ENCODE measurements around the gene APOL5. TPM values are rescaled to one million over a fixed set of nuclear protein-coding genes. Genes with fewer than 3 reads are reported as not detected.
"Not testable (repeated sequence)": the region's sequence is repeated elsewhere in the genome, so short reads cannot be mapped to it uniquely, and the experiment has no call there.

Gene APOL5
- polyA plus RNA-seq, 1 of the 3 experiments (the other 2 are of a cell fraction), result not detected

GRCh38 chr22:35674335-35674734 lies 43.3 kb upstream of the APOL5 start:
- Histone ChIP-seq H3K27ac (ENCODE audit: low read depth in 2 of 2, low read length in 1 of 2) (no peak overlapping the region), H3K27me3 (ENCODE audit: insufficient read depth) (no peaks in the 10 kb centered on the region), H3K4me1 (ENCODE audit: control insufficient read depth in 1 of 2, insufficient read depth in 2 of 2, low read depth in 1 of 2, low read length in 1 of 2) (no peaks in the 10 kb centered on the region), H3K36me3 (replicated peaks in 1 of 2; ENCODE audit: control insufficient read depth in 1 of 2, insufficient read depth in 2 of 2, low read length in 1 of 2) (no peaks in the 10 kb centered on the region), H3F3A (replicated peaks; ENCODE audit: insufficient read depth) (no peaks in the 10 kb centered on the region), H3K9me2 (no peaks in the 10 kb centered on the region), H3K79me2 (ENCODE audit: insufficient read depth) (no peaks in the 10 kb centered on the region), H4K20me1 (ENCODE audit: insufficient read depth) (no peaks in the 10 kb centered on the region), H3K4me3 (ENCODE audit: low read depth in 2 of 2, low read length in 1 of 2) (no peak overlapping the region), H3K9ac (no peak overlapping the region), H2AFZ (ENCODE audit: low read depth) (no peak overlapping the region), H3K9me3 (no peaks in the 10 kb centered on the region; the same call in 1 of the 2 replicates), H3K4me2 (no peak overlapping the region)
- ChIA-PET CTCF (no interaction called here), POLR2A (no interaction called here)
- TF ChIP-seq POLR2AphosphoS5 (IDR thresholded peaks at IDR 0.05; ENCODE audit: low read depth, low read length), result no peak
- TF ChIP-seq SMC3 (IDR thresholded peaks at IDR 0.05; ENCODE audit: low read depth, low read length), result no peak
- TF ChIP-seq TCF12 (IDR thresholded peaks at IDR 0.05), result no peak
- TF ChIP-seq TAF1 (IDR thresholded peaks at IDR 0.05; ENCODE audit: borderline replicate concordance, low read depth, low read length), result no peak
- no peak for TF ChIP-seq CHD2 (IDR thresholded peaks at IDR 0.05; ENCODE audit: low read length, partially characterized antibody)
- TF ChIP-seq RFX5 (IDR thresholded peaks at IDR 0.05; ENCODE audit: low read length), result no peak
- no peak for TF ChIP-seq GABPA (IDR thresholded peaks at IDR 0.05; ENCODE audit: low read depth)
- TF ChIP-seq RXRA (IDR thresholded peaks at IDR 0.05; ENCODE audit: borderline replicate concordance, low read depth), result no peak
- TF ChIP-seq EZH2phosphoT487 (IDR thresholded peaks at IDR 0.05; ENCODE audit: borderline replicate concordance, low read depth), result no peak
- no peak for TF ChIP-seq RAD21 (IDR thresholded peaks at IDR 0.05; ENCODE audit: low read length)
- TF ChIP-seq ZBTB33 (IDR thresholded peaks at IDR 0.05; ENCODE audit: borderline replicate concordance, low read depth), result no peak
- no peak for TF ChIP-seq IRF3 (IDR thresholded peaks at IDR 0.05; ENCODE audit: low read depth, low read length)
- TF ChIP-seq FOXM1 (IDR thresholded peaks at IDR 0.05; ENCODE audit: low read depth), result no peak
- no peak for TF ChIP-seq GATA2 (CRISPR knock-in tag; IDR thresholded peaks at IDR 0.05)
- TF ChIP-seq TEAD4 (IDR thresholded peaks at IDR 0.05; ENCODE audit: borderline replicate concordance, insufficient read depth), result no peak
- TF ChIP-seq YY1 (IDR thresholded peaks at IDR 0.05; ENCODE audit: low read depth), result no peak
- no peak for TF ChIP-seq NRF1 (IDR thresholded peaks at IDR 0.05; ENCODE audit: low read depth, low read length)
- DNase-seq, result no peak

- H3K9me3 ChIP-seq; H3K4me3 ChIP-seq (ENCODE audit: low read depth in 2 of 2, low read length in 1 of 2); H3K79me2 ChIP-seq (ENCODE audit: insufficient read depth); H2AFZ ChIP-seq (ENCODE audit: low read depth); H3K9ac ChIP-seq; POLR2A ChIA-PET; DNase-seq; H3K36me3 ChIP-seq (replicated peaks in 1 of 2; ENCODE audit: control insufficient read depth in 1 of 2, insufficient read depth in 2 of 2, low read length in 1 of 2); H3K27ac ChIP-seq (ENCODE audit: low read depth in 2 of 2, low read length in 1 of 2); CTCF ChIA-PET; H3K27me3 ChIP-seq (ENCODE audit: insufficient read depth); H3F3A ChIP-seq (replicated peaks; ENCODE audit: insufficient read depth); H3K4me2 ChIP-seq; H3K4me1 ChIP-seq (ENCODE audit: control insufficient read depth in 1 of 2, insufficient read depth in 2 of 2, low read depth in 1 of 2, low read length in 1 of 2); H3K9me2 ChIP-seq; H4K20me1 ChIP-seq (ENCODE audit: insufficient read depth): not testable (repeated sequence)
- 17% methylated on average over 1 of the region's 1 CpG for WGBS (ENCODE audit: low lambda C conversion rate)
Observed at GRCh38 chr22:35676065-35676464, 41.6 kb upstream of the APOL5 start.
